NCI-H128 (cell line): Measurements from ENCODE around the gene CELA3B.
"Not testable (repeated sequence)": the region's sequence is repeated elsewhere in the genome, so short reads cannot be mapped to it uniquely, and the experiment has no call there.

Experiments
- DNase-seq: peaks from one replicate; lab custom pipeline; 2025; ENCODE audit not compliant: unreplicated experiment; lab: John Stamatoyannopoulos, UW

The CELA3B gene

DNA sequence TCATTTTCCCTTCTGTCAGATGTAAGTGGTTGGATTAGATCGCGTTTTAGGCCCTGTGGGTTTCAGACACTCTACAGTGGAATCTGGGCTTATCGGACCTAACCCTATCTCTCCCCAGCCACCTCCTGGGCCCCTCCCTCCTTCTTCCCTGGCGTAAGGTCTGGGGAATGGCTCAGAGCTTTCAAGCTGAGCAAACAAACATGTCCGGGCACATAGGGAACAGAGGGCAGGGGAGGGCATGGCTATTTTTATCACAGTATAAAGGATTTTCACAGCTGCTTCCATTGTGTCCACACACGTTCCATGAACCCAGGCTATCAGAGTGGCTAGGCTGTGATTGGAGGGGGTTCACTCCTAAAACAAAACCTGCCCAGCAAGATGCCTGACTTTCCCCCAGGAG lies 2.1 kb upstream of the CELA3B start:
- not testable (repeated sequence) for DNase-seq

GRCh38 chr1:21975296-21975695 lies 1.5 kb upstream of the CELA3B start:
- DNase-seq: not testable (repeated sequence)

DNA sequence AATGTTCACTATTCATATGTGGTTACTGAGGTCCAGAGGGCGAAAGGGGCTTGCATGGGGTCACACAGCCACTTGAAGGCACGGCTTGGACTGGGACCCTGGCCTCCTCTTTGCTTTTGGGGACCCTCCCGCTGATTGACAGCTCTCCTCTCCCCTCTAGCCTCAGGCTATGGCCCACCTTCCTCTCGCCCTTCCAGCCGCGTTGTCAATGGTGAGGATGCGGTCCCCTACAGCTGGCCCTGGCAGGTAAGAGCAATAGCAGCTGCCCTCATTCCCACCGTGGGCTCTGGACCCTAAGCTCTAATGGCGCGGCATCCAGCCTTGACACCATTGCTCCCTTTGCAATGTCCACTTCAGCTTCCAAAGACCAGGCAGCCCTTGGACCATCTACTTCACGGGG lies 1.4 kb downstream of the CELA3B start:
- DNase-seq: not testable (repeated sequence)

DNA sequence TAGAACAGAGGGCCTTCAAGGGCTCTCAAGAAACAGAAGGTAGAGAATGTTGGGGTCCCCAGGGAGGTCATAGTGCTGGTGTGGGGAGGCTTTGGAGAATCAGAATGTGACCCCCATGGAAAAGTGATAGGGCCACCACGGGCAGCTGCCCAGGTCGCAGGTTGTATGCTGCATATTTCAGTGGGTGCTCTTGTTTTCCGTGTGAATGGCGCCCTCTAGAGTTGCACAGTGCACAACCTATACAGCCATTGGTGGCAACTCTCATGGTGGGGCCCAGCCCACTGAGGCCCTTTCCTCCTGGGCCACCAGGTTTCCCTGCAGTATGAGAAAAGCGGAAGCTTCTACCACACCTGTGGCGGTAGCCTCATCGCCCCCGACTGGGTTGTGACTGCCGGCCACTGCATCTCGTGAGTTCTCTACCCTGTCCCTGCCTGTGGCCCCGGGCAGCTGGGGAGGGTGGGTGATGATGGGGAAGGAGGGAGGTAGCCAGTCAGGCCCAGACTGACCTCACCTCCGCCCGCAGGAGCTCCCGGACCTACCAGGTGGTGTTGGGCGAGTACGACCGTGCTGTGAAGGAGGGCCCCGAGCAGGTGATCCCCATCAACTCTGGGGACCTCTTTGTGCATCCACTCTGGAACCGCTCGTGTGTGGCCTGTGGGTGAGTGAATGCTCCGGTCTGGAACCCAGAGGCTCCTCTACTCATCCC lies 3.8 kb downstream of the CELA3B start:
- DNase-seq: not testable (repeated sequence)

DNA sequence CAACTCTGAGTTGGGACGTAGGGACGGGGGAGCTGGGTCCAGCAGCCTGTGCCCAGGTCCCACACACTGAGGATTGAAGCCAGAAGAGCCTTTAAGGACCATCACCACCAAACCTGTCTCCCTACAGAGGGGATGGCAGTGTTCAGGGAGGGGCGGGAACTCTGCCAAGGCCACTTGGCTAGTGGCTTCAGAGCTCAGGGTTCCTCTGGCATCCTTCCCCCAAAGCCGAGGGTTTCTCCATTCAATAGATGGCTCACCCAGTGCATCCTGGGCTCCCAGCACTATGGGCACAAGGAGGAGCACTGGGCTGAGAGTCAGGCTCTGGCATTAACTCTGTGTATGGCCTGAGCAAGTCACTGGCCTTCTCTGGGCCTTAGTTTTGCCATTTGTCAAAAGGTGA lies 4.4 kb downstream of the CELA3B start:
- DNase-seq: not testable (repeated sequence)

DNA sequence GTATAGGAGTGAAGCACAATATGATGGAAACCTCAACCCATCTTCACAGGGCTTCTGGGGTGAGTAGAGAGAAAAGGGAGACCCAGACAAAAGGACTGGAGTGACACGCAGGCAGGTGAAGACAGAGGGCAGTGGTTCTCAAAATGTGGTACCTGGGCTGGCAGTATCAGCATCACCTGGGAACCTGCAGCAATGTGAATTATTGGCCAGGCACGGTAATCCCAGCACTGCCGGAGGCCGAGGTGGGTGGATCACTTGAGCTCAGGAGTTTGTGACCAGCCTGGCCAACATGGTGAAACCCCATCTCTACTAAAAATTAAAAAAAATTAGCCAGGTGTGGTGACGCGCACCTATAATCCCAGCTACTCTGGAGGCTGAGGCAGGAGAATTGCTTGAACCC lies 5.3 kb downstream of the CELA3B start:
- not testable (repeated sequence) for DNase-seq

GRCh38 chr1:21983539-21983938 lies 6.7 kb downstream of the CELA3B start:
- DNase-seq: not testable (repeated sequence)

DNA sequence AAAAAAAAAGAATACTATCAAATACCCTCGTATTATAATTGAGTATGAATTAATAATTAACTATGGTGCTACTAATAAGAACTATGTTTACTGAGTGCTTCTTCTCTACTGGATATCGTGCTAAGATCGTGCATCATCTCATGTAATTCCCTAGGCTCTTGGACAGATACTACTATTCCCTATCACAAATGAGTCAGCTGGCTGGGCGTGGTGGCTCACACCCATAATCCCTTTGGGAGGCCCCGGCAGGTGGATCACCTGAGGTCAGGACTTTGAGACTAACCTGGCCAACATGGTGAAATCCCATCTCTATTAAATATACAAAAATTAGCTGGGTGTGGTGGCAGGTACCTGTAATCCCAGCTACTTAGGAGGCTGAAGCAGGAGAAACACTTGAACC lies 9.1 kb downstream of the CELA3B start:
- DNase-seq: not testable (repeated sequence)

DNA sequence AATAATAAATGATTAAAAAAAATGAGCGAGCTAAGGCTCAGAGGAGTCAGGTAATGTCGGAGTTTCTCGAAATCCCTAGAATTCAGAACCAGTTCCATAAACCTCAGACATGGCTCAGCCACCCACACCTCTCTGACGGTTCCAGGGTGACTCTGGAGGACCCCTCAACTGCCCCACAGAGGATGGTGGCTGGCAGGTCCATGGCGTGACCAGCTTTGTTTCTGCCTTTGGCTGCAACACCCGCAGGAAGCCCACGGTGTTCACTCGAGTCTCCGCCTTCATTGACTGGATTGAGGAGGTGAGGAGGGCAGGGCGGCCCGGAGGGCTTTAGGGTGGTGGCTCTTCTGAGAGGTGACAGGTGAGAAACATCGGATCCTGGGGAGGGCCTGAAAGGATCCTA lies 9.6 kb downstream of the CELA3B start:
- not testable (repeated sequence) for DNase-seq

DNA sequence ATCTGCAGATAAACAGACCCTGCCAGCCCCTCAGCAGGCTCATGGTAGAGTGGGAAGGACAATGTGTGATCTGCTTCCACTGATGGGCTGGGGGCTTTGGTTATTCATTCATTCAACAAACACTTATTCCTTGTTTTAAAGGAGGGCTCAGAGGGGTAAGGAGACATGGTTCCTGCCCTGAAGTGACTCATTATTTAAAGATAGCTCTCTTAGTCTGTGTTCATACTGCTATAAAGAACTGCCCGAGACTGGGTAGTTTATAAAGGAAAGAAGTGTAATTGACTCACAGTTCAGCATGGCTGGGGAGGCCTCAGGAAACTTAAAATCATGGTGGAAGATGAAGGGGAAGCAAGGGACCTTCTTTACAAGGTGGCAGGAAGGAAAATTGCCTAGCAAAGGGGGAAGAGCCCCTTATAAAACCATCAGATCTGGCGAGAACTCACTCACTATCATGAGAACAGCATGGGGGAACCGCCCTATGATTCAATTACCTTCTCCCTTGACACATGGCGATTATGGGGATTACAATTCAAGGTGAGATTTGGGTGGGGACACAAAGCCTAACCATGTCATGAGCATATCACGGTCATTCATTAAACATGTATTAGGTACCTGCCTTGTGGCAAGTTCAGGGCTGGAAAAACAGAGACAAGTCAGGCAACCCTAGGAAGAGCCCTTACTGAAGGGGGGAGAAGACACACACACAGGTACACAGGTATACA lies 13.0 kb downstream of the CELA3B start:
- not testable (repeated sequence) for DNase-seq

DNA sequence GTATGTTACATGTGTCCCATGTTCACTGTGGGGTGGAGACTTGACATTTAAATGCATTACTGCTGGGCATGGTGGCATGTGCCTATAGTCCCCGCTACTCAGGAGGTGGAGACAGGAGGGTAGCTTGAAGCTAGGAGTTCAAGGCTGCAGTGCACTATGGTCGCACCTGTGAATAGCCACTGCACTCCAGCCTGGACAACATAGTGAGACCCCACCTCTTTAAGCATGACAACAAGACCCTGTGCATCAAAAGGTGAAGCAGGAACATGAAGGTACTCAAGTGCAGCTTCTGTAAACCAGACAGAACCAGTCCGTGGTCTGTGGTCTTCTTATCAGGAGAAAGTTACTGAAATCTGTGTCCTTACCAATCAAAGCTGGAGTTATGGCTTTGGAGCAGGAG lies 15.4 kb downstream of the CELA3B start:
- DNase-seq: not testable (repeated sequence)

GRCh38 chr1:21994716-21995115 lies 17.9 kb downstream of the CELA3B start:
- not testable (repeated sequence) for DNase-seq

DNA sequence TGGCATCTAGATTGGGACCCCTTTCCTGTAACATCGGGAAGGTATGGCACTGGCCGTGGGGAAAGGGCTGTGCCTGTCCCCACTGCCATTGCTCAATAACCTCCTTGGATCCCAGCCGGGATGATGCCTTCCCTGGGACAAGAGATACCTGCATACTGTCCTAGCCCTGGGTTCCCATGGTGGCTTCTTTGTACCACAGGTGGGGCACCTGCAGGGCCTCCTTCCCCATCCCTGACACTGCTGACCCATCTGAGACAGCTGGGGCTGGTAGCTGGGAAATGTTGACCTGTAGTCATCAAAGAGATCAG lies 19.8 kb downstream of the CELA3B start:
- DNase-seq: not testable (repeated sequence)

GRCh38 chr1:21997891-21998623 lies 21.2 kb downstream of the CELA3B start:
- not testable (repeated sequence) for DNase-seq

GRCh38 chr1:21998624-21999294 lies 21.9 kb downstream of the CELA3B start:
- not testable (repeated sequence) for DNase-seq

DNA sequence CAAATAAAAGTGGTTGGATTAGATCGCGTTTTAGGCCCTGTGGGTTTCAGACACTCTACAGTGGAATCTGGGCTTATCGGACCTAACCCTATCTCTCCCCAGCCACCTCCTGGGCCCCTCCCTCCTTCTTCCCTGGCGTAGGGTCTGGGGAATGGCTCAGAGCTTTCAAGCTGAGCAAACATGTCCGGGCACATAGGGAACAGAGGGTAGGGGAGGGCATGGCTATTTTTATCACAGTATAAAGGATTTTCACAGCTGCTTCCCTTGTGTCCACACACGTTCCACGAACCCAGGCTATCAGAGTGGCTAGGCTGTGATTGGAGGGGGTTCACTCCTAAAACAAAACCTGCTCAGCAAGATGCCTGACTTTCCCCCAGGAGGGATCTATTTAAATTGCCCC lies 22.8 kb downstream of the CELA3B start:
- not testable (repeated sequence) for DNase-seq

DNA sequence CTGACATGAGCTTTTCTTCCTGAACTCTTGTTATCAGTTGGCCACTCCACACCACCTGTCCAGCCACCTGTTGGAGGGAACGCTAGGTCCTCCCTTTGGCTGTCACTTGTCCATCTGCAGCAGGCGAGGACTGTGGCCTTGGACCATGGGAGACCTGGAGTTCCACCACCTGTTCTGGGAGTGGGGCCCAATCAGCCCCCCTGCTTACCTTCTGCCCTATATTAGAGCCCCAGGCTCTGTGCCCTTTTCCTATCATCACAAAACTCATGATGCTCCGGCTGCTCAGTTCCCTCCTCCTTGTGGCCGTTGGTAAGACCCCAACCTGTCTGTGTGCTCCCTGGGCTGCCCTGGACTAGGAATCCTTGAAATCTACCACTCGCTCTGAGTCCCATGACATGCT lies 24.6 kb downstream of the CELA3B start, which contains the start of gene CELA3A:
Gene CELA3A, plus strand, starts transcription at position 249 of the 400 bp plus-strand sequence. Its CDS starts 18 bp downstream, at position 267.
- DNase-seq: no peak

GRCh38 chr1:22002461-22002860 lies 25.6 kb downstream of the CELA3B start:
- not testable (repeated sequence) for DNase-seq

- DNase-seq: not testable (repeated sequence)
These were observed 26.1 kb downstream of the CELA3B start for GRCh38 chr1:22002875-22003274.

DNA sequence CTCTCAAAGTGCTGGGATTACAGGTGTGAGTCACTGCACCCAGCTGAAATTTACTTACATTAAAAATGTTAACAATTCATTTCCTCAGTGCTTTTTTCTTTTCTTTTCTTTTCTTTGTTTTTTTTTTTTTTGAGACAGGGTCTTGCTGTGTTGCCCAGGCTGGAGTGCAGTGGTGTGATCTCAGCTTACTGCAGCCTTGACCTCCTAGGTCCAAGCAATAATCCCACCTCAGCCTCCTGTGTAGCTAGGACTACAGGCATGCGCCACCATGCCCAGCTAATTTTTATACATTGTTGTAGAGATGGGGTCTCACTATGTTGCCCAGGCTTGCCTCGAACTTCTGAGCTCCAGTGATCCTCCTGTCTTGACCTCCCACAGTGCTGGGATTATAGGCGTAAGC lies 27.1 kb downstream of the CELA3B start:
- not testable (repeated sequence) for DNase-seq
